Measurements from ENCODE around the gene SNAP25.

DNA sequence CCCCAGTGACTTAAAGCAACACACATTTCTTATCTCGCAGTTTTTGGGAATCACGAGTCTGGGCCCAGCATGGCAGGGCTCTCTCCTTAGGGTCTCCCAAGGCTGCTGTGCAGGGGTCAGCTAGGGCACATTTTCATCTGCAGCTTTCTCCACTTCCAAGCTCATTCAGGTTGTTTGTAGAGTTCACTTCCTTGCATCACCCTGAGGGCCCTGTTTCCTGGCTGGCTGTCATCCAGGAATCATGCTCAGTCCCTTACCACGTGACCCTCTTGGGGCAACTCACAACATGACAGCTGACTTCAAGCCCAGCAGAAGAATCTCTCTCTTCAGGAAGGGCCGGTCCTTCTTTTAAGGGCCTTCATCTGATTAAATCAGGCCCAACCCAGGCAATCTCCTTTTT is 21.3 kb downstream of the SNAP25 start:
- TF ChIP-seq POLR2A (IDR thresholded peaks at IDR 0.05; ENCODE audit: low read depth, low read length), result no peak
- TF ChIP-seq CHD4 (IDR thresholded peaks at IDR 0.05), result no peak
- TF ChIP-seq POLR2AphosphoS5 (IDR thresholded peaks at IDR 0.05; ENCODE audit: low read length), result no peak
- no peak for TF ChIP-seq ZBTB33 (IDR thresholded peaks at IDR 0.05)
- TF ChIP-seq, protein P1, sequence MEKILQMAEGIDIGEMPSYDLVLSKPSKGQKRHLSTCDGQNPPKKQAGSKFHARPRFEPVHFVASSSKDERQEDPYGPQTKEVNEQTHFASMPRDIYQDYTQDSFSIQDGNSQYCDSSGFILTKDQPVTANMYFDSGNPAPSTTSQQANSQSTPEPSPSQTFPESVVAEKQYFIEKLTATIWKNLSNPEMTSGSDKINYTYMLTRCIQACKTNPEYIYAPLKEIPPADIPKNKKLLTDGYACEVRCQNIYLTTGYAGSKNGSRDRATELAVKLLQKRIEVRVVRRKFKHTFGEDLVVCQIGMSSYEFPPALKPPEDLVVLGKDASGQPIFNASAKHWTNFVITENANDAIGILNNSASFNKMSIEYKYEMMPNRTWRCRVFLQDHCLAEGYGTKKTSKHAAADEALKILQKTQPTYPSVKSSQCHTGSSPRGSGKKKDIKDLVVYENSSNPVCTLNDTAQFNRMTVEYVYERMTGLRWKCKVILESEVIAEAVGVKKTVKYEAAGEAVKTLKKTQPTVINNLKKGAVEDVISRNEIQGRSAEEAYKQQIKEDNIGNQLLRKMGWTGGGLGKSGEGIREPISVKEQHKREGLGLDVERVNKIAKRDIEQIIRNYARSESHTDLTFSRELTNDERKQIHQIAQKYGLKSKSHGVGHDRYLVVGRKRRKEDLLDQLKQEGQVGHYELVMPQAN (conservative IDR thresholded peaks at IDR 0.05), result no peak
- TF ChIP-seq, protein P2, sequence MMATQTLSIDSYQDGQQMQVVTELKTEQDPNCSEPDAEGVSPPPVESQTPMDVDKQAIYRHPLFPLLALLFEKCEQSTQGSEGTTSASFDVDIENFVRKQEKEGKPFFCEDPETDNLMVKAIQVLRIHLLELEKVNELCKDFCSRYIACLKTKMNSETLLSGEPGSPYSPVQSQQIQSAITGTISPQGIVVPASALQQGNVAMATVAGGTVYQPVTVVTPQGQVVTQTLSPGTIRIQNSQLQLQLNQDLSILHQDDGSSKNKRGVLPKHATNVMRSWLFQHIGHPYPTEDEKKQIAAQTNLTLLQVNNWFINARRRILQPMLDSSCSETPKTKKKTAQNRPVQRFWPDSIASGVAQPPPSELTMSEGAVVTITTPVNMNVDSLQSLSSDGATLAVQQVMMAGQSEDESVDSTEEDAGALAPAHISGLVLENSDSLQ (IDR thresholded peaks at IDR 0.05), result no peak
- TF ChIP-seq MLLT1 (IDR thresholded peaks at IDR 0.05), result no peak
